ENCODE results near the gene ZNF705A. TPM values are rescaled to one million over a fixed set of nuclear protein-coding genes. Genes with fewer than 3 reads are reported as not detected.
"Not testable (repeated sequence)": the region's sequence is repeated elsewhere in the genome, so short reads cannot be mapped to it uniquely, and the experiment has no call there.

ZNF705A gene
- total RNA-seq, result not detected in 2 replicates
- polyA plus RNA-seq (2012), result not detected

DNA sequence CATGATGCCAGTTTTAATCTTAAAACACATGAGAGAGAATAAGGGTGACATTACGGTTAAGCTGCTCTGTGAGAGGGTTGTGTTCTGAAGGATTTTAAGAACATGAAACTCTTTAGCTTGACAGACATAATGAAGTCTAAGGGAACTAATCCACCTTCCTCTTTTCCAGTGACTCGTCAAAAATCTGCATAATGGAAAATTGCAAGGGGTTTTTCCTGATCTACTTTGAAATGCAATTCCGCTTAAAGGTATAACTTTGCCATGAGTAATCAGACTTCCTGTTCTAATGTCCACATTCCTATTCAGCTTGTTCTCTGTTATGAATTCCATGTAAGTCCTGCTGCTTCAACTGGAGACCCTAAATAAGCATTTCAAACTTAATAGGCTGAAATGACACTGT, at the start of gene ZNF705A:
Gene ZNF705A (plus strand): TSS at position 171 of the 400 bp plus-strand sequence. CDS start 15,611 bp downstream, outside the sequence.
- no peak for DNase-seq (ENCODE audit: low read depth)

DNA sequence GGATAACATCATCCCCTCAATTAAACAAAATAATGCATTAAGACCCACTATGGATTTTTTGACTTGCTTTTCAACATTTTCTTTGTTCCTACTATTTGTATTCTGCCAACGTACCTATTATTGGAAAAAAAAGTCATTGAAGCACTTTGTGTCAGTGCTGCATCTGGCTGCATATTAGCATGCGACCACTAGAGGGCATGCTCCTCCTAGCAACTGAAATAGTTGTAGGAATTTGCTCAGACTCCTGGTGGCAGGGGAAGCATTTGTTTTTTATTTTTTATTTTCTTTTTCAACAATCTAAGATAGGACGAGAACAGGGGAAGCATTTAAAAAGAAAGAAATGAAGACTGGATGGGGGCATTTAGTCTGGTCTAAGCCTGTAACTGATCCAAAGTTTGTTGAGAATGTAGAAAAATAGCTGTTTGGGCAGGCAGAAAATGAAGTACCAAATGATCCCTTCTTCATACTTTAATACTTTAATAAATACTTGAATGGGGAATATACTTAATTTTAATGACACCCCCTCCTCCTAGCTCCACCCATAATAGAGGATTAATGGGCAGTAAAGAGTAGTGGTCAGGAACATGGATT, 47.9 kb upstream of the ZNF705A start:
- peak; percentile 75 for DNase-seq (ENCODE audit: low read depth)

DNA sequence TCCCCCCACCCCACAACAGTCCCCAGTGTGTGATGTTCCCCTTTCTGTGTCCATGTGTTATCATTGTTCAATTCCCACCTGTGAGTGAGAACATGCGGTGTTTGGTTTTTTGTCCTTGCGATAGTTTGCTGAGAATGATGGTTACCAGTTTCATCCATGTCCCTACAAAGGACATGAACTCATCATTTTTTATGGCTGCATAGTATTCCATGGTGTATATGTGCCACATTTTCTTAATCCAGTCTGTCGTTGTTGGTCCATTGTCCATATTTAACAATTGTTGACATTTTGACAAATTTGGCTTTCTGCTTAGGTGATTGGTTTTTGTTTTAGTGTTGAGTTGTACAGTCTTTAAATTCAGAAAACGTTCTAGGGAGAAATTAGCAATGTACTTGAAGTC, 43.7 kb upstream of the ZNF705A start:
- not testable (repeated sequence) for DNase-seq (ENCODE audit: low read depth)

DNA sequence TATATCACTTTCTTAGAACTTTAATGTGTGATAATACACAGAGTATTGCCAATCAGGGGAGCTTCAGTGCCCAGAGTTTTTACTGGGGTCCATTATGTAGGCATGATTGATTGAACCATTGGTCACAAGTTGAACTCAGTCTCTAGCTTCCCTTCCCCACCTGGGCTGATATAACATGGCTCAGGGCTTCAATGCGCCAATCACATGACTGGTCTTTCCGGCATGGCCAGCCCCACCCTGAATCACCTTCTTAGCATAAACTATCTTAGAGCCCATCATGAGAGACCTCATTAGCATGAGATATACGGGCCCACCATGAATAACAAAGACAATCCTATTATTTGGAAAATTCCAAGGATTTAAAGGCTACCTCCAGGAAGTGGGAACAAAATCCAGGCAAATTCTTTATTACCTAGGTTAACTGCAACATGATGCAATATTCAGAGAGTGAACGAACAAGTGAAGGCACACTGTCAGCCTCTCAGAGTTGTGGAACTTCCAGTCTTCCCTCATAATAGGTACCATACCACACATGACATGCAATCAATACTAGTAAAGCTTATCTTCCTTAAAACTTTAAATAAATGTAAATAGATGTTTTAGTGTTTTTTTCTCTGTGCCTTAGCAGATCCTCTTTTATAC, 36.6 kb upstream of the ZNF705A start:
- DNase-seq (ENCODE audit: low read depth), result no peak

GRCh38 chr12:8123124-8123912, 33.5 kb upstream of the ZNF705A start, which contains the start of gene CLEC4A:
CLEC4A (plus strand) TSS chr12:8123617; CDS start chr12:8123879, 262 bp downstream.
- no peak for DNase-seq (ENCODE audit: low read depth)

GRCh38 chr12:8127138-8127537, 29.7 kb upstream of the ZNF705A start:
- DNase-seq (ENCODE audit: low read depth), result no peak

GRCh38 chr12:8133636-8134397, 23.0 kb upstream of the ZNF705A start:
- not testable (repeated sequence) for DNase-seq (ENCODE audit: low read depth)

GRCh38 chr12:8134398-8134930, 22.4 kb upstream of the ZNF705A start:
- not testable (repeated sequence) for DNase-seq (ENCODE audit: low read depth)

DNA sequence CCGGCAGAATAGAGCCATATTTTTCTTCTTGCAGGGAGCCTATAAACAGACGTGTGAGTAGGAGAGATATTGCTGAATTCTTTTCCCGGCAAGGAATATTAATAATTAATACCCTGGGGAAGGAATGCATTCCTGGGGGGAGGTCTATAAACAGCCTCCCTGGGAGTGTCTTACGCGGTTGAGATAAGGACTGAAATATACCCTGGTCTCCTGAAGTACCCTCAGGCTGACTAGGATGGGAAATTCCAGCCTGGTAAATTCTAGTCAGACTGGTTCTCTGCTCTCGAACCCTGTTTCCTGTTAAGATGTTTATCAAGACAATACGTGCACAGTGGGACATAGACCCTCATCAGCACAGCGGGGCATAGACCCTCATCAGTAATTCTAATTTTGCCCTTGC, 15.2 kb upstream of the ZNF705A start:
- not testable (repeated sequence) for DNase-seq (ENCODE audit: low read depth)

DNA sequence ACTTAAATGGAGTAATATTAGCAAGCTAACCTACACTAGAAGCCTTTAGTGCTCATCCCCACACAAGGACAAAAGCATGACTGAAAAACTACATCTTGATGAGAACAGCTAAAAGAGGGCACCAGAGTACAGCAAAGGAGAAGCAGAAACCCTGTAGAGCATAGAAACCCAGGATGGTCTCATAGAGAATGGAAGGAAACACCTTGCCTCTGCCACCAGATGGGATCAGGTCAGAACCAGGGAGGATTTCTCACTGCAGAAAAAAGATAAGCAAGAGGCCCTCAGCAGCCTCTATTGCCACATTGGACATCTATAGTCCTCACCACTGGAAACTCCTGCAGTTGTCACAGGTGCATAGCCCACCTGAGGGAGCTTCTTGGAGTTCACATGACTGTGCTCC, 13.6 kb upstream of the ZNF705A start:
- no peak for DNase-seq (ENCODE audit: low read depth)

DNA sequence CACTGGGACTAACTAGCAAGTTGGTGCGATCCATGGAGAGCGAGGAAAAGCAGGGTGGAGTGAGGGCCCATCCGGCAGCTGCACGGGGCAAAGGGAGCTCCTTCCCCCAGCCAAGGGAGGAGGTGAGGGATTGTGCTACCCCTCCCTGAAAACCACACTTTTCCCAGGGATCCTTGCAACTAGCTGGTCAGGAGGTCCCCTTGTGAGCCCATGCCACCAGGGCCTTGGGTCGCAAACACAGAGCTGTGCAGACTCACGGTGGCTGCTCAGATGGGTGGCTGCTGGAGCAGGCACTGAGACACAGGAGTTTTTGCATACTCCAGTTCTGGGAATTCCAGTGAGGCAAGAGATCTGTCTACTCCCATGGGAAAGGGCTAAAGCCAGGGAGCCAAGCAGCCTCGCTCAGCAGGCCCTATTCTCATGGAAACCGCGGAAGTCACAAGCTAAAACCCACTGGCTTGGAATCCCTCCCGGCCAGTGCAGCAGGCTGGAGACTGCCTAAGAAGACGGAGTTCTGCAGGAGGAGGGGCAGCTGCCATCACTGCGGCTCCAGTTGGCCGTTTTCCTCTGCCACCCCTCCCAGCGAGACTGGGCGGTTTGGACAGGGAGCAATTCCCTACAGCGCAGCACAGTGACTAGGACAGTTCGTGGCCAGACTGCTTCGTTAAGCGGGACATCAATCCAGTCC, 10.9 kb upstream of the ZNF705A start:
- peak; percentile 99 for DNase-seq (ENCODE audit: low read depth)

DNA sequence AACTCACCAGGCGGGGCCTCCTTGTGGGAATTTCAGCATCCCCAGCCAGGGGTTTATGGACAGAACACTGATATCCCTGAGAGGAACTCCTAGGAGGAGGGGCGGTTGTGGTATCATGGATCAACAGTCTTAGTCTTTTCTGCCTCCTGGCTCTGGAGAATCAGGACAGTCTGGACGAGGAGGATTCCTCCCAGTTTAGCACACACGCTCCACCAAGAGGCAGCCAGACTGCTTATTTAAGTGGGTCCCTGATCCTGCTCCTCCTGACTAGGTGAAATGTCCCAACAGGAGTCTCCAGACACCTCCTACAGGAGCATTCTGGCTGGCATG, 10.4 kb upstream of the ZNF705A start:
- no peak for DNase-seq (ENCODE audit: low read depth)

GRCh38 chr12:8154526-8154925, 2.3 kb upstream of the ZNF705A start:
- DNase-seq (ENCODE audit: low read depth), result no peak

DNA sequence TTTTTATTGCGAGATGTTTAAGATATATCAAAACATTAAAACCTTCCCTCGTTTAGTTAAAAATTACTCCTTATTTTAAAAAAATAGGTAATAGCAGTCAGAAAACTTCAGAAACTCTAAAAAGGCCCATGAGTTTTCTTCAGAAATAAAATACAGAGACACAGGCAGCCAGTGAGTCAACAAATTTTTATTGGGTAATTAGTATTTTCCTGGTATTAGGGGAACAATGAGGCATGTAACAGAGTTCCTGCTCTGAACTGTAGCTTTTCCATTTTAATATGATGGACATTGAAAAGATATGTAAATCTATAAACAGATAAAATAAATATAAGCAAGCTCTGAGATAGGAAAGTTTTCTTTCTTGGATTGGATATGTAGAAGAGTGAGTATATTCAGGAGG, 399 bp upstream of the ZNF705A start:
- no peak for DNase-seq (ENCODE audit: low read depth)

DNA sequence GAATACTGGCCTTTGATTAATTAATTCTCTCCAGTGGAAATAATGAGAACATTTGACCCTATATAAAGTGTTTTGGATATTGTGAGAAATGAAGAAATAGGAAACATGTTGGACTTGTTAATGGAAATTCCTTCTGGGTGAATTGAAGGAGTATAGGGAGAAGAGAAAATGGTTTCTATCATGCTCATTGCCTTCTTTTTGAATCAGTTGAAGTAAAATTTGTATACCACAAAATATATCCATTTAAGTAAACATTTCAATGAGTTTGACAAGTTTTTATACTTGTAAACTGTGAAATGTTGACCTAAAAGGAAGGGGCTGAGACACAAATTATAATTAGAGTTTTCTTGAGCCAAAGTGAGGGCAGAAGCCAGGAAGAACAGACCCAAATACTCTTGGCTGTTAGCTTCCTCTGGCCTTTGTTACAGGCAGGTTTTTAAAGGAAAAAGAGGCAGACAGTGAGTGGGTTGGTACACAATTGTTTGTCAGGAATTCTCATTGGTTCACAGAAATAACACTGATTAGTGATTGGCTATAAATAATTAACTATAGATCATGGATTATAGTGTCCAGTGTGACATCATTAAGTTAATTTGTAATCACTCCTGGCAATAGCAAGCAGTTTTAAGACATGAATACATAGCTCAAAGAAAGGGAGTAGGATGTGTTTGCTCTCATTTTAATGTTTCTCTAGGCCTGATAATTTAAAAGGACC, 826 bp downstream of the ZNF705A start:
- no peak for DNase-seq (ENCODE audit: low read depth)

DNA sequence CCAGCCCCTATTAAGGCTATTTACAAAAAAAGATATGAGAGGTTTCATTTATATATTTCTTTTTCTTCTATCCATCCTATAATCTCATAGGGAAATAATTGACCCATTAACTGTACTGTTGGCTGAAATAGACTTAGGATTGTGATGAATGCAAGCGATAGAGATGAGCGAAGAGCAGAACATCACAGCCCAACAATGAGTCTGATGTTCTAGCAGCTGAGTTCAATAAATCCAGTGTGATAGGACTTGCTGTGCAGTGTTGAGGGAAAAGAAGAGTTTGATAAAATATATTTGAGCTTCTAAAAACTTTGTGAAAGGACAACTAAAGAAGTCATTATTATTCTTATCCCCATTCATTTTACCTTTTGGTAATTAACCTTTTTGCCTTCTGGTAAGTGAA, 16.1 kb downstream of the ZNF705A start:
- not testable (repeated sequence) for DNase-seq (ENCODE audit: low read depth)

DNA sequence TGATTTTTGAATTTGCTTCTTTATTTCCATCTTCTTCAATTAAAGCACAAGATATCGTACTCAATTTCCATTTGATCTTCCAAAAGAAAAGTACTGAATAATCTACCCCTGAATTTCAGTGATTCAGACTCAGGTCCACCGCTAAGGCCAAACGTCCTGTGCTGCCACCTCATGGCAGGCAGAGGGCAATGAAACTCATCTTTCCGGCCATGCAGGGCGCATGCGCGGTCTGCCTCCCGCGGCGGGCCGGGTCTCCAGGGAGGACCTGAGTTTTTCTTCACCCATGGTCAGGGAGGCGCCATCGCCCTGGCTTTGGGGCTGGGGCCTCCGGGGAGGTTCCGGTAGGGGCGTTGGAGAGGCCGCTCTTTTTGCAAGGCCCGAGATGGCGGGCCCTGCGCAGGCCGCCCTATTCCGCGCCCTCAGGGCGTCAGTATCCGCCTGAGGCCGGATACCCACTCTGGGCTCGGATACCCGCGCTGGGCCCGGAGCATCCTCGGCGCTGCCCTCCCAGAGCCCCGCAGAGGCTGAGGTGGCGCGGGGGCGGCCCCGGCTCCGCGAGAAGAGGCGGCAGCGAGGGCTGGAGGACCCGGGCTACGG, 23.3 kb downstream of the ZNF705A start:
- DNase-seq (ENCODE audit: low read depth), result peak; percentile 65

DNA sequence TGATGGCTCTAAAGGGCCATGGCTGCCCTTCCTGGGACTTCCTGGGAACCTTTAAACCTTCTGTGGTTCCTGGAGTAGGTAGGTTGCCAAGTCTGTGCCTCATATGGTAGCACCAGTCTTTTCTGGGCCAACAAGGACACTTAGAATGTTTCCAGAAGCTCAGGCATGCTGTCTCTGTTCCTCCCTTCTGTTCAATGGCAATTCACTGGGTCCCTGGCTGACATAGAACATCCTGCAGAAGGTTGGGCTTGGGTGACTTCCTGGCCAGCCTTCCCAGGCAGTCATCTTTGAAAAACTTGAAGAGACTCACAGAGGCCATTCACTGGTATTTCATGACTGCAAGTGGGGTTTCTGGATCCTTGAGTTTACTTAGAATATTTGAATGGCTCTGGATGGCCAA, 24.5 kb downstream of the ZNF705A start:
- not testable (repeated sequence) for DNase-seq (ENCODE audit: low read depth)

DNA sequence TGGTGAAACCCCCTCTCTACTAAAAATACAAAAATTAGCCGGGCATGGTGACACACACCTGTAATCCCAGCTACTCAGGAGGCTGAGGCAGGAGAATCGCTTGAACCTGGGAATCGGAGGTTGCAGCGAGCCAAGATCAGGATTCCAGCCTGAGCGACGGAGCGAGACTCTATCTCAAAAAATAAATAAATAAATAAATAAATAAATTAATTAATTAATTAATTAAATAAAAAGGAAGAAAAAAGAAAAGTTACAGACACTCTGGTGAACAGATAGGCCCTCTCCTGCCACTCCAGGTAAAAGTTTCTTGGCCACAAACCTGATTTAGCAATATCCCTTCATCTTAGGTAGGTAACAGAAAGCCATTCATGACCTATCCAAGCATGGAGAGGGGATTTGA, 26.1 kb downstream of the ZNF705A start:
- DNase-seq (ENCODE audit: low read depth), result not testable (repeated sequence)

DNA sequence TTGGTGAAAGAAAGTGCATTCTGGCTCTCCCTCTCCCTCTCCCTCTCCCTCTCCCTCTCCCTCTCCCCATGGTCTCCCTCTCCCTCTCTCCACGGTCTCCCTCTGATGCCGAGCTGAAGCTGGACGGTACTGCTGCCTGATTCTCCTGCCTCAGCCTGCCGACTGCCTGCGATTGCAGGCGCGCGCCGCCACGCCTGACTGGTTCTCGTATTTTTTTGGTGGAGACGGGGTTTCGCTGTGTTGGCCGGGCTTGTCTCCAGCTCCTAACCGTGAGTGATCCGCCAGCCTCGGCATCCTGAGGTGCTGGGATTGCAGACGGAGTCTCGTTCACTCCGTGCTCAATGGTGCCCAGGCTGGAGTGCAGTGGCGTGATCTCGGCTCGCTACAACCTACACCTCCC, 26.5 kb downstream of the ZNF705A start:
- DNase-seq (ENCODE audit: low read depth), result not testable (repeated sequence)
